Hematopoietic multipotent progenitor cell treated with erythropoietin and hydrocortisone succinate and interleukin-3 and kit ligand, for 8 days (in vitro differentiated cells): ENCODE results near the gene AP1S3.
"Not testable (repeated sequence)": the region's sequence is repeated elsewhere in the genome, so short reads cannot be mapped to it uniquely, and the experiment has no call there.

Source experiments
- DNase-seq: peaks from one replicate; pipeline ENCODE4 v3.0.0-alpha.2; 2015

Gene AP1S3

GRCh38 chr2:223852281-223852795 lies 15.0 kb upstream of the AP1S3 start:
- DNase-seq: no peak

- no peak for DNase-seq
Observed at GRCh38 chr2:223847410-223847809, 10.0 kb upstream of the AP1S3 start.

GRCh38 chr2:223846515-223846914 lies 9.1 kb upstream of the AP1S3 start:
- no peak for DNase-seq

- no peak for DNase-seq
Observed at GRCh38 chr2:223841436-223842190, 4.2 kb upstream of the AP1S3 start.

GRCh38 chr2:223835701-223836532 lies 1.5 kb downstream of the AP1S3 start:
- no peak for DNase-seq

GRCh38 chr2:223834431-223834830 lies 3.0 kb downstream of the AP1S3 start:
- no peak for DNase-seq

- DNase-seq: no peak
Observed at GRCh38 chr2:223832241-223832903, 5.0 kb downstream of the AP1S3 start.

GRCh38 chr2:223829128-223829527 lies 8.3 kb downstream of the AP1S3 start:
- DNase-seq: no peak

GRCh38 chr2:223828314-223828713 lies 9.1 kb downstream of the AP1S3 start:
- DNase-seq: no peak

GRCh38 chr2:223826995-223827394 lies 10.4 kb downstream of the AP1S3 start:
- no peak for DNase-seq

GRCh38 chr2:223824301-223824700 lies 13.1 kb downstream of the AP1S3 start:
- DNase-seq: no peak

GRCh38 chr2:223822818-223823217 lies 14.6 kb downstream of the AP1S3 start:
- no peak for DNase-seq

- DNase-seq: no peak
Observed at GRCh38 chr2:223820549-223820948, 16.8 kb downstream of the AP1S3 start.

GRCh38 chr2:223819891-223820290 lies 17.5 kb downstream of the AP1S3 start:
- no peak for DNase-seq

- no peak for DNase-seq
Observed at GRCh38 chr2:223815884-223816570, 21.4 kb downstream of the AP1S3 start.

- no peak for DNase-seq
Observed at GRCh38 chr2:223815186-223815883, 22.0 kb downstream of the AP1S3 start.

GRCh38 chr2:223814764-223815163 lies 22.6 kb downstream of the AP1S3 start:
- not testable (repeated sequence) for DNase-seq

- DNase-seq: no peak
Observed at GRCh38 chr2:223813329-223813728, 24.1 kb downstream of the AP1S3 start.

- DNase-seq: no peak
Observed at GRCh38 chr2:223811757-223812156, 25.6 kb downstream of the AP1S3 start.

- DNase-seq: no peak
Observed at GRCh38 chr2:223805008-223805407, 32.4 kb downstream of the AP1S3 start.

GRCh38 chr2:223801736-223802135 lies 35.6 kb downstream of the AP1S3 start:
- DNase-seq: no peak

- DNase-seq: no peak
Observed at GRCh38 chr2:223800908-223801307, 36.5 kb downstream of the AP1S3 start.
